ENCODE results near the gene ESRRA. TPM values are rescaled to one million over a fixed set of nuclear protein-coding genes. Genes with fewer than 3 reads are reported as not detected.

Gene ESRRA
- total RNA-seq, 2 experiments from 2014 or later = 28.6 to 57.8 TPM

- peaks cover 50% of the 10 kb centered on the region for H3K4me1 ChIP-seq (ENCODE audit: insufficient read depth, low read length, poor library complexity, severe bottlenecking)
- intact Hi-C loops (cut with micrococcal nuclease; ENCODE audit: unreplicated experiment) = loop anchor here (1.0 kb wide), 1 partner anchor 18 kb away; the partner anchor contains the start of gene TRMT112
- peak overlapping the region; percentile 29 for H3K27ac ChIP-seq (ENCODE audit: low read depth, low read length, poor library complexity, severe bottlenecking)
- peaks cover 10% of the 10 kb centered on the region; the same call in 1 of the 2 replicates for H3K79me2 ChIP-seq (ENCODE audit: insufficient read depth, low read depth, low read length)
- no peak overlapping the region for H3K4me3 ChIP-seq (ENCODE audit: low read depth, low read length, poor library complexity, severe bottlenecking)
- H4K20me1 ChIP-seq (ENCODE audit: insufficient read depth, low read length) = no peaks in the 10 kb centered on the region
- H3K9me3 ChIP-seq (ENCODE audit: low read length) = no peaks in the 10 kb centered on the region
- TF ChIP-seq CTCF (conservative IDR thresholded peaks at IDR 0.05; ENCODE audit: low read length) = no peak
- no peak for TF ChIP-seq EZH2phosphoT487 (IDR thresholded peaks at IDR 0.05; ENCODE audit: borderline replicate concordance, low read depth, low read length)
- no TSS peak for BruUV-seq (replicated peaks)
- ChIA-PET POLR2A (interaction anchor here (0.6 to 2.1 kb wide), 2 partner anchors 17 to 106 kb away, joined by 4 to 14 read pairs; partner anchors contain the start of genes PRDX5 and TRMT112), CTCF (ENCODE audit: unreplicated experiment) (no interaction called here)
- H3K4me2 ChIP-seq (ENCODE audit: low read length) = peak overlapping the region; percentile 58; the same call in 1 of the 2 replicates
- no peaks in the 10 kb centered on the region for H3K9me2 ChIP-seq (ENCODE audit: insufficient read depth, low read length)
- peaks cover 21% of the 10 kb centered on the region for H3K36me3 ChIP-seq (ENCODE audit: insufficient read depth, low read length)
- H2AFZ ChIP-seq (ENCODE audit: low read length) = no peak overlapping the region
- DNase-seq (ENCODE audit: low spot score) = peak; percentile 83
These were observed 29.7 kb downstream of the ESRRA start for GRCh38 chr11:64334764-64335735.

DNA sequence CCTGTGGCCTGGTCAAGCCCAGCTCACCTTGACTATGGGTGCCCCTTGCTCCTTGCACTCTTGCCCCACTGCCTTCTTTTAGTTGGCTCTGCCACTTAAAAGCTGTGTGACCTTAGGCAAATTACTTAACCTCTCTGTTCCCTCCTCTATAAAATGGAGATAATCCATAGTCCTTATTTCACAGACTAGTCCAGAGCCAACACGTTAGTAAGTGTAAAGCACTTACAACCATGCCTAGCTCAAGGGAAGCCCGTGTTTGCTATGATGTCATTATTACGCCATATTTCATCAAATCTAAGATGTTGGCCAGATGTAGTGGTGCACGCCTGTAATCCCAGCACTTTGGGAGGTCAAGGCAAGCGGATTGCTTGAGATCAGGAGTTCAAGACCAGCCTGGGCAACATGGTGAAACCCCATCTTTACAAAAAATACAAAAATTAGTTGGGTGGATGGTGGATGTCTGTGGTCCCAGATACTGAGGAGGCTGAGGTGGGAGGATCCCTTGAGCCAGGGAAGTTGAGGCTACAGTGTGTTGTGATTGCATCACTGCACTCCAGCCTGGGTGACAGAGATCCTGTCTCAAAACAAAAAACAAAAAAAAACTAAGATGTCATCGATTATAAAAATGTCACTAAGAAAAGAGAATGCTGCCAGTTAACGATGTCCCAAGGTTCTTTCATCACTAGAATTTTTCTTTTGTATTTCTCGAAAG is 32.4 kb downstream of the ESRRA start:
- Histone ChIP-seq H3K9me2 (ENCODE audit: insufficient read depth, low read length) (no peaks in the 10 kb centered on the region), H3K4me3 (ENCODE audit: low read depth, low read length, poor library complexity, severe bottlenecking) (no peak overlapping the region), H3K36me3 (ENCODE audit: insufficient read depth, low read length) (peaks cover 21% of the 10 kb centered on the region), H4K20me1 (ENCODE audit: insufficient read depth, low read length) (no peaks in the 10 kb centered on the region), H3K27ac (ENCODE audit: low read depth, low read length, poor library complexity, severe bottlenecking) (peak overlapping the region; percentile 44), H3K9me3 (ENCODE audit: low read length) (no peaks in the 10 kb centered on the region), H2AFZ (ENCODE audit: low read length) (no peak overlapping the region), H3K4me2 (ENCODE audit: low read length) (peak overlapping the region; percentile 8), H3K4me1 (ENCODE audit: insufficient read depth, low read length, poor library complexity, severe bottlenecking) (peaks cover 58% of the 10 kb centered on the region), H3K79me2 (ENCODE audit: insufficient read depth, low read depth, low read length) (peaks cover 10% of the 10 kb centered on the region; the same call in 1 of the 2 replicates)
- DNase-seq (ENCODE audit: low spot score) = no peak
- no TSS peak for BruUV-seq (replicated peaks)
- ChIA-PET POLR2A (interaction anchor here (1.7 kb wide), 1 partner anchor 20 kb away, joined by 9 read pairs; the partner anchor contains the start of genes PRDX5 and TRMT112), CTCF (ENCODE audit: unreplicated experiment) (interaction anchor here (1.2 kb wide), 1 partner anchor 20 kb away, joined by 5 read pairs; the partner anchor contains the start of genes PRDX5 and TRMT112)
- intact Hi-C loops (cut with micrococcal nuclease; ENCODE audit: unreplicated experiment) = no loop called here
- TF ChIP-seq CTCF (conservative IDR thresholded peaks at IDR 0.05; ENCODE audit: low read length) (no peak), EZH2phosphoT487 (IDR thresholded peaks at IDR 0.05; ENCODE audit: borderline replicate concordance, low read depth, low read length) (no peak)

Measured in OCI-LY7 (cell line).